CD4-positive, alpha-beta T cell (primary cell): Measurements from ENCODE around the gene ADARB2. TPM values are rescaled to one million over a fixed set of nuclear protein-coding genes. Genes with fewer than 3 reads are reported as not detected.

Experiments used
- ATAC-seq: fragments of 200-7000 bp; cut with Tn5 transposase; one replicate; pipeline ENCODE4 v1.10.0; 2022; ENCODE audit warnings: mild to moderate bottlenecking; ENCODE audit not compliant: poor library complexity
- CTCF ChIA-PET: fragments of 350-600 bp; sonication (Branson Sonifier 250); formaldehyde crosslinking; loops from one replicate; lab custom pipeline; 2021; ENCODE audit warnings: antibody characterized with exemption, inconsistent platforms; lab: Charles Lee
- POLR2A ChIA-PET: fragments of 350-600 bp; sonication (Branson Sonifier 250); formaldehyde crosslinking; loops from one replicate; lab custom pipeline; 2021; ENCODE audit warnings: antibody characterized with exemption, inconsistent platforms; lab: Charles Lee
- DNase-seq, 14 experiments: peaks; one replicate each; pipeline ENCODE4 v3.0.0-alpha.2; 2013 to 2020; ENCODE audit warnings: mixed read lengths in 2 of 14
- H3K27ac ChIP-seq, 2 donors: one replicate each; pipeline versions ENCODE4 v1.5.1 to v1.7.0; 2013; ENCODE audit warnings: low read length in 2 of 2, low read depth in 1 of 2, mild to moderate bottlenecking in 1 of 2
- H3K27me3 ChIP-seq, 2 experiments: 1 replicate in 1 of 2; 2 replicates in 1 of 2; pipeline versions ENCODE4 v1.6.1 to v1.7.0; 2013; ENCODE audit warnings: low read length in 2 of 2, control low read depth in 1 of 2, mild to moderate bottlenecking in 1 of 2, moderate library complexity in 1 of 2; ENCODE audit not compliant: insufficient read depth in 2 of 2, control insufficient read depth in 1 of 2
- H3K36me3 ChIP-seq: one replicate; pipeline ENCODE4 v1.6.1; 2013; ENCODE audit warnings: low read length, control low read depth; ENCODE audit not compliant: insufficient read depth
- H3K4me1 ChIP-seq: one replicate; pipeline ENCODE4 v1.6.1; 2013; ENCODE audit warnings: low read length, control low read depth; ENCODE audit not compliant: insufficient read depth
- H3K4me3 ChIP-seq: one replicate; pipeline ENCODE4 v1.5.1; 2013; ENCODE audit warnings: mild to moderate bottlenecking, low read length, moderate library complexity
- H3K9me3 ChIP-seq, 2 experiments: 1 replicate in 1 of 2; 2 replicates in 1 of 2; pipeline versions ENCODE4 v1.6.1 to v1.7.0; 2013; ENCODE audit warnings: low read length in 2 of 2, mild to moderate bottlenecking in 2 of 2, control low read depth in 1 of 2, moderate library complexity in 1 of 2; ENCODE audit not compliant: control insufficient read depth in 1 of 2, insufficient read depth in 1 of 2
- H3K27ac Mint-ChIP-seq: one replicate; pipeline ENCODE4 v1.8.0; 2020; ENCODE audit warnings: mixed read lengths
- H3K27me3 Mint-ChIP-seq: one replicate; pipeline ENCODE4 v1.8.0; 2021; ENCODE audit warnings: mixed read lengths
- H3K36me3 Mint-ChIP-seq: one replicate; pipeline ENCODE4 v1.8.0; 2021; ENCODE audit warnings: low read depth, mixed read lengths
- H3K4me1 Mint-ChIP-seq: one replicate; pipeline ENCODE4 v1.8.0; 2021; ENCODE audit warnings: low read depth, mixed read lengths
- H3K4me3 Mint-ChIP-seq: one replicate; pipeline ENCODE4 v1.8.0; 2020; ENCODE audit warnings: mild to moderate bottlenecking, mixed read lengths
- H3K9me3 Mint-ChIP-seq: one replicate; pipeline ENCODE4 v1.8.0; 2020; ENCODE audit warnings: mixed read lengths
- CTCF ChIP-seq: fragments of 200-600 bp; IDR thresholded peaks from one replicate; pipeline ENCODE4 v1.8.0; 2022; ENCODE audit warnings: antibody characterized with exemption, mild to moderate bottlenecking
- intact Hi-C, 2 experiments: fragments of 100-400 bp; cut with DNase I in 1 of 2; cut with micrococcal nuclease in 1 of 2; formaldehyde crosslinking; loops; one replicate each; pipeline versions ENCODE4 v1.15.1 to v1.9.0; 2023 to 2025; cut with DNase I, micrococcal nuclease
- total RNA-seq, 174 experiments: library from RNA in 2 of 174; stranded (reverse) in 2 of 174; gene quantifications; one replicate each; pipeline ENCODE4 v1.2.3 and lab custom pipeline; 2021 to 2026

The ADARB2 gene
- total RNA-seq, 2 experiments from 2014 or later: 0.14 TPM; not detected in 1

GRCh38 chr10:1527951-1528350 lies 209.4 kb downstream of the ADARB2 start:
- intact Hi-C loops: no loop called here
- Histone ChIP-seq H3K9me3 (peaks cover 0 to 29% of the 10 kb centered on the region in 2 experiments), H3K27ac (no peak overlapping the region), H3K36me3 (no peaks in the 10 kb centered on the region), H3K4me3 (no peak overlapping the region), H3K27me3 (no peaks in the 10 kb centered on the region), H3K4me1 (no peaks in the 10 kb centered on the region)
- H3K4me1 Mint-ChIP-seq: no peaks in the 10 kb centered on the region
- H3K4me3 Mint-ChIP-seq: no peak overlapping the region
- H3K36me3 Mint-ChIP-seq: no peaks in the 10 kb centered on the region
- H3K27ac Mint-ChIP-seq: no peak overlapping the region
- ChIA-PET CTCF (no interaction called here), POLR2A (no interaction called here)
- H3K9me3 Mint-ChIP-seq: no peaks in the 10 kb centered on the region
- TF ChIP-seq CTCF: no peak
- peaks cover 31% of the 10 kb centered on the region for H3K27me3 Mint-ChIP-seq
- ATAC-seq: no peak
- no peak for DNase-seq

GRCh38 chr10:1526436-1527055 lies 210.8 kb downstream of the ADARB2 start:
- no peak overlapping the region for H3K27ac ChIP-seq
- no peaks in the 10 kb centered on the region for H3K4me1 Mint-ChIP-seq
- ChIA-PET CTCF (no interaction called here), POLR2A (no interaction called here)
- peaks cover 0 to 24% of the 10 kb centered on the region in 2 experiments for H3K9me3 ChIP-seq
- H3K4me3 ChIP-seq: no peak overlapping the region
- H3K27ac Mint-ChIP-seq: no peak overlapping the region
- no peaks in the 10 kb centered on the region for H3K27me3 ChIP-seq
- no peak overlapping the region for H3K4me3 Mint-ChIP-seq
- no peaks in the 10 kb centered on the region for H3K36me3 ChIP-seq
- H3K4me1 ChIP-seq: no peaks in the 10 kb centered on the region
- no peaks in the 10 kb centered on the region for H3K9me3 Mint-ChIP-seq
- ATAC-seq (no peak), DNase-seq (no peak)
- H3K36me3 Mint-ChIP-seq: no peaks in the 10 kb centered on the region
- intact Hi-C loops: no loop called here
- TF ChIP-seq CTCF: no peak
- peaks cover 24% of the 10 kb centered on the region for H3K27me3 Mint-ChIP-seq

GRCh38 chr10:1525354-1526162 lies 211.8 kb downstream of the ADARB2 start:
- Mint-ChIP-seq H3K36me3 (no peaks in the 10 kb centered on the region), H3K27ac (no peak overlapping the region), H3K9me3 (no peaks in the 10 kb centered on the region), H3K27me3 (peaks cover 19% of the 10 kb centered on the region), H3K4me1 (no peaks in the 10 kb centered on the region), H3K4me3 (no peak overlapping the region)
- ATAC-seq (no peak), DNase-seq (no peak)
- ChIA-PET POLR2A (no interaction called here), CTCF (no interaction called here)
- Histone ChIP-seq H3K4me1 (no peaks in the 10 kb centered on the region), H3K9me3 (peaks cover 0 to 18% of the 10 kb centered on the region in 2 experiments), H3K36me3 (no peaks in the 10 kb centered on the region), H3K27me3 (no peaks in the 10 kb centered on the region), H3K27ac (no peak overlapping the region), H3K4me3 (no peak overlapping the region)
- intact Hi-C loops: no loop called here
- TF ChIP-seq CTCF: no peak
